ENCODE data around the gene RANGAP1. TPM values are rescaled to one million over a fixed set of nuclear protein-coding genes. Genes with fewer than 3 reads are reported as not detected.

The RANGAP1 gene
- total RNA-seq, 4 donors from 2014 or later, result 18.7 to 38.7 (median 35.6) TPM

GRCh38 chr22:41305646-41306045, 19.7 kb upstream of the RANGAP1 start:
- peak overlapping the region; percentile 56 to 71 for H3K27ac ChIP-seq

GRCh38 chr22:41302811-41303210, 16.8 kb upstream of the RANGAP1 start:
- H3K9me3 ChIP-seq, result no peaks in the 10 kb centered on the region
- H3K4me1 ChIP-seq, result no peaks in the 10 kb centered on the region
- peak overlapping the region; percentile 63 to 67 for H3K4me3 ChIP-seq
- H3K27me3 ChIP-seq, result no peaks in the 10 kb centered on the region
- DNase-seq, result no peak
- no peaks in the 10 kb centered on the region for H3K36me3 ChIP-seq
- intact Hi-C loops (cut with DNase I; ENCODE audit: low total_unique reads), result loop anchor here (10.0 kb wide), 1 partner anchor 72 kb away; no protein-coding TSS in a partner anchor
- TF ChIP-seq CTCF (IDR thresholded peaks at IDR 0.05), result no peak
- TF ChIP-seq POLR2A (IDR thresholded peaks at IDR 0.05), result no peak
- H3K27ac ChIP-seq, result peak overlapping the region; percentile 87 to 92

More at GRCh38 chr22:41305646-41306045, 19.7 kb upstream of the RANGAP1 start:
- Histone ChIP-seq H3K4me1 (peaks cover 0 to 3% of the 10 kb centered on the region in 2 donors), H3K4me3 (no peak overlapping the region), H3K9me3 (no peaks in the 10 kb centered on the region), H3K36me3 (no peaks in the 10 kb centered on the region), H3K27me3 (no peaks in the 10 kb centered on the region)
- DNase-seq, result peak; percentile 54 to 66
- intact Hi-C loops (cut with DNase I; ENCODE audit: low total_unique reads), result loop anchor here (10.0 kb wide), 1 partner anchor 69 kb away; no protein-coding TSS in a partner anchor
- TF ChIP-seq CTCF (IDR thresholded peaks at IDR 0.05), result no peak
- no peak for TF ChIP-seq POLR2A (IDR thresholded peaks at IDR 0.05)

GRCh38 chr22:41302021-41302767, 16.2 kb upstream of the RANGAP1 start:
- TF ChIP-seq CTCF (IDR thresholded peaks at IDR 0.05) (no peak), POLR2A (IDR thresholded peaks at IDR 0.05) (no peak)
- peak overlapping the region; percentile 63 to 67 for H3K4me3 ChIP-seq
- H3K36me3 ChIP-seq, result no peaks in the 10 kb centered on the region
- no peaks in the 10 kb centered on the region for H3K27me3 ChIP-seq
- peak in 1 of 2 donors; percentile 26 for DNase-seq
- intact Hi-C loops (cut with DNase I; ENCODE audit: low total_unique reads), result loop anchor here (10.0 kb wide), 1 partner anchor 73 kb away; no protein-coding TSS in a partner anchor
- peak overlapping the region; percentile 87 to 92 for H3K27ac ChIP-seq
- H3K4me1 ChIP-seq, result no peaks in the 10 kb centered on the region
- no peaks in the 10 kb centered on the region for H3K9me3 ChIP-seq

- intact Hi-C loops (cut with DNase I; ENCODE audit: low total_unique reads), result loop anchor here (10.0 kb wide), 1 partner anchor 73 kb away; no protein-coding TSS in a partner anchor
- peak; percentile 74 to 80 for DNase-seq
- Histone ChIP-seq H3K4me3 (peak within 1 kb of the TSS; percentile 63 to 67), H3K4me1 (no peaks in the 10 kb centered on the region), H3K27me3 (no peaks in the 10 kb centered on the region), H3K36me3 (no peaks in the 10 kb centered on the region), H3K27ac (peak within 1 kb of the TSS; percentile 87 to 92), H3K9me3 (no peaks in the 10 kb centered on the region)
- peak in 1 of 2 donors; percentile 45 for TF ChIP-seq POLR2A (IDR thresholded peaks at IDR 0.05)
- TF ChIP-seq CTCF (IDR thresholded peaks at IDR 0.05), result peak; percentile 42 to 80 (median 56)
Measured at GRCh38 chr22:41301085-41302020, 15.4 kb upstream of the RANGAP1 start, which contains the start of gene ZC3H7B. Gene ZC3H7B, plus strand, starts transcription at chr22:41301525. Its CDS starts 19,136 bp downstream, at chr22:41320661.
